OCI-LY7 (cell line): ENCODE data around the gene CHST3.

Experiments used
- EZH2phosphoT487 ChIP-seq: fragments of 200-600 bp; sonication (generic); IDR thresholded peaks from 2 replicates; pipeline ENCODE4 v1.6.1; 2018; ENCODE audit warnings: low read depth, borderline replicate concordance, mild to moderate bottlenecking, mixed run types, antibody characterized with exemption, low read length, moderate library complexity, mixed read lengths
- TF ChIP-seq, protein P1 (sequence below): fragments of 200-600 bp; sonication (generic); conservative IDR thresholded peaks from 2 replicates; pipeline ENCODE4 v1.5.1; 2014; ENCODE audit warnings: mild to moderate bottlenecking, antibody characterized with exemption, low read length, moderate library complexity, mixed read lengths

DNA sequence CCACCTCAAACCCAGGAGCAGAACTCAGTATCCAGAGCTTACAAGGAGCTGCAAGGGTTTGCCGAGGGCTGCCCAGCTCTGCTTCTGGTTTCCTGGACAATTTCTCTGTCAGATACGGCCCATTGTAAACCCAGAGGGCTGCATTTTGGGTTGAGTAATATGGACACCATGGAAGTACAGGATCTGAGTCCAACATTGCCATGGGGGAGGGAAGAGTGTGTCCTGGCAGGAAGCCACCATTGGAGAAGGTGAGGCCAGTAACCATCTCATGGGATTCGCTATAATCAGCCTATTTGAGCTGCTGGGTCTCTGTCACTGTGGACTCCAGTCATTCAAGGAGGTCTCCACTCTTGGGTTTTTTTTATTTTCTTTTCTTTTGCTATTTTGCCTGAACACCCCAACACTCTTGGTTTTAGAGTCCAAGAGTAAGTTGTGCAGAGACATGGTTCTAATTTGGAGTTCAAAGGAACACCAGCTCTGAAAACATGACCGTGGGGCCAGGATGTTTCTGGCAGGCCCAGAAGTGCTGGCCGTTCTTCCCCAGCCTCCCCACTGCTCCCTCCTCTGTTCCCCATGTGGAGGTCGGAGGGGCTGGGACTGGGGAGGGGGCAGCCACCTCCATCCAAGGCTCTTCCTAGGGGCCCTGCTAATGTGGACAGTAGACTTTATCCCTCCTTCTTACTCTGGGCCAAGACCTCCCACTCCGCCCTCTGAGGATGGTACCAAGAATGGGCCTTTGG is 46.2 kb downstream of the CHST3 start:
- TF ChIP-seq, protein P1, sequence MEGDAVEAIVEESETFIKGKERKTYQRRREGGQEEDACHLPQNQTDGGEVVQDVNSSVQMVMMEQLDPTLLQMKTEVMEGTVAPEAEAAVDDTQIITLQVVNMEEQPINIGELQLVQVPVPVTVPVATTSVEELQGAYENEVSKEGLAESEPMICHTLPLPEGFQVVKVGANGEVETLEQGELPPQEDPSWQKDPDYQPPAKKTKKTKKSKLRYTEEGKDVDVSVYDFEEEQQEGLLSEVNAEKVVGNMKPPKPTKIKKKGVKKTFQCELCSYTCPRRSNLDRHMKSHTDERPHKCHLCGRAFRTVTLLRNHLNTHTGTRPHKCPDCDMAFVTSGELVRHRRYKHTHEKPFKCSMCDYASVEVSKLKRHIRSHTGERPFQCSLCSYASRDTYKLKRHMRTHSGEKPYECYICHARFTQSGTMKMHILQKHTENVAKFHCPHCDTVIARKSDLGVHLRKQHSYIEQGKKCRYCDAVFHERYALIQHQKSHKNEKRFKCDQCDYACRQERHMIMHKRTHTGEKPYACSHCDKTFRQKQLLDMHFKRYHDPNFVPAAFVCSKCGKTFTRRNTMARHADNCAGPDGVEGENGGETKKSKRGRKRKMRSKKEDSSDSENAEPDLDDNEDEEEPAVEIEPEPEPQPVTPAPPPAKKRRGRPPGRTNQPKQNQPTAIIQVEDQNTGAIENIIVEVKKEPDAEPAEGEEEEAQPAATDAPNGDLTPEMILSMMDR: no peak
- TF ChIP-seq EZH2phosphoT487: no peak
